WTC11 (cell line): Measurements from ENCODE around the gene AFAP1L2.

ENCODE experiments used
- ATF1 ChIP-seq: sonication (generic); formaldehyde crosslinking; IDR thresholded peaks from 2 replicates; pipeline ENCODE4 v1.8.1; 2023; ENCODE audit warnings: mild to moderate bottlenecking, moderate library complexity, missing genetic modification reagents
- CREB1 ChIP-seq: sonication (generic); formaldehyde crosslinking; IDR thresholded peaks from 2 replicates; pipeline ENCODE4 v1.8.0; 2023; ENCODE audit warnings: mild to moderate bottlenecking, missing genetic modification reagents
- IRF2 ChIP-seq: sonication (generic); formaldehyde crosslinking; IDR thresholded peaks from 2 replicates; pipeline ENCODE4 v1.8.0; 2022; ENCODE audit warnings: low read depth, missing genetic modification reagents, borderline replicate concordance

GRCh38 chr10:114336823-114337509 lies 67.3 kb downstream of the AFAP1L2 start:
- TF ChIP-seq ATF1 (CRISPR knock-in tag) (no peak), IRF2 (CRISPR knock-in tag) (no peak), CREB1 (CRISPR knock-in tag) (no peak)
